Islet precursor cell (in vitro differentiated cells): ENCODE measurements around the gene ERI3.

ENCODE experiments used
- DNase-seq: peaks from one replicate; pipeline ENCODE4 v3.0.0-alpha.2; 2018

The ERI3 gene

DNA sequence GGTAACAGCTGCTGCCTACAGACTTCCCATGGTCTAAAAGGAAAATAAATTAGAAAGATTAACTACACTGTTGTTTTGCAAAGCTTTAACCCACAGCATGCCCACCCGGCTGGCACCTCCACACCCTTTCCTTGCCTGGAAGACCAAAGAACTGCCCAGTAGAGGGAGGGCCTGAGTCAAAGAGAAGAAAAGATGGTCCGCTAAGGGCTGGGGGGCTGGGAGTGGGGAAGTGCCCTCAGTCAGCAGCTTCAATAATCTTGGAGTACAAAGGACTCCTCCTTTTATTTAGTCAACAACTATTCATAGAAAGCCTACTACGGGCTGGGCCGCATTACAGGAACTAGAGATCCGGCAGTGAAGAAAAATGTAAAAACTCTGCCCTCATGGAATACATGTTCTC lies 40.6 kb downstream of the ERI3 start:
- DNase-seq, result no peak

DNA sequence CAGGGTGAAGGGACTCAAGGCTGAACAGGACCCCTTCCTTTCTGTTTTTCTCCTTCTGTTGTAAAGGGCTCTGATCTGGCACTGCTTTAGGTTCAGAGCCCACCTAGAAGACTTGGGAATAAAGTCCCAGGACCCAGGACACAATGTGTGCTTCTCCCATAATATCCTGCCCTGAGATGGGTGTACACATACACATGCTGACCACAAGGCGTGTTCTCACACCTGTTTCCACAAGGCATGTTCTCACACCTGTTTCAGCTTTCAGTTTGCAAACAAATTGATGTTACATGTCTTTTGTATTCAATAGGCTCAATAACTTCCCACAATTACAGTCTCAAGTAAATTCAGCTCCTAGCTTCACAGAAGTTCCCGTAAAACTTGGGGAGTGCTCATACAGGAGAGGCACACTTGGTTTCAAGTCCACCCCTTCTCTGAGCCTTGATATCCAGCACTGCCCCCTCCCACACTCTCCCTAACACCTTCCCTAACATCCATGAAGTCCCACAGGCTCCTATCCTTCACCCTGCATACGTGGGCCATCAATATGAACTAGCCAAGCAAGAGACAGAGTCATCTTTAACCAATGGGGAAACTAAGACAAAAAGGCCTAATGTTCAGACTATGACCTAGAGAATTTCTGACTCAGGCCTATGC lies 41.7 kb downstream of the ERI3 start:
- DNase-seq, result no peak

DNA sequence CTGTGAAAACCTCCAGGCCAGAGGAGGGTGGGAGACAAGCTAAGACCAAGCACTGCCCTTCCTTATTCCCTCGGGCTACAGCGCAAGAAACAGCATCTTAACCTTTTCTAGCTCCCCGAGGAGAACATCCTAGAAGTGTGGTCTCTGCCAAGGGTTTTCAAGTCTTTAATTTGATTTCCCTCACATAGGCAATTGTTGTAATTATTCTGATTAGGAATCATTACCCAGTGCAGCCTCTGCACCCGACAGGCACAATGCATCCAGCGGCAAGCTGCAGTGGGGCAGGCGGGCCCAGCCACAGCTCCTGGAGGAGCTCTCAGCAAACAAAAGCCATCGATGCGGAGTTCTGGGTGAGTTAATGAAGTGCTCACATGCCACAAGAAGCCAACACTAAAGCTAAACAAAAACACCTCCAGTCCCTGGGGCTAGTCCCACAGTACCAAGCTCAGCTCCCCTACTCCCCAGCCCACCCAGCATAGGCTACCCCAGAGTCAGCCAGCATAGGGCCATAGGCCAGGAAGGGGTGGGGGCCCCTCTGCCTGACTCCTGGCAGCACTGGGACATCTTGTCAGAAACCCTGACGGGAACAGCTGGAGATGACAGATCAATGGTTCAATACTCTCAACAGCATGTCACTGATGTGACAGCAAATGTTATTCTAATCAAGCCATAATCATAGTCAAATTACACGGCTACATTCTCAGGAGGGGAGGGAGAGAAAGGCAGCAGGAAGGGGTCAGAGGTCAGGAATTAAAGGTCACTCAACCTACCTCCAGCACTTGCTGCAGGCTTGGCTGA lies 42.5 kb downstream of the ERI3 start:
- DNase-seq, result no peak

DNA sequence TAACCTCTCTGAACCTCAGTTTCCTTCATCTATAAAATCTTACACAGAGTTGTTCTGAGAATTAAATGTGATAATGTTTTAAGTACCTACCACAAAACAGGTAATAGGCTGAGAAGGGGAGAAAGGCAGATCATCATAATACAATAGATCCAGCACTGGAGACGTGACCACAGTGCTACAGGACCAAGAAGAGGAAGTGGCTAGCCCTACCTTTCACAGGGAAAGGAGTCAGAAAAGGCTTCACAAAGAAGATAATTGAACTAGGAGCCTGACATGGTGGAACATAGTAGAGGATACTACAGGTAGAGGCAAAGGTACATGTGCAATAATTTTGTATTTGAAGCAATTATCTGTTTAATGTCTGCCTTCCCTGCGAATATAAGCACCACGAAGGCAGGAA lies 45.1 kb downstream of the ERI3 start:
- DNase-seq, result no peak

DNA sequence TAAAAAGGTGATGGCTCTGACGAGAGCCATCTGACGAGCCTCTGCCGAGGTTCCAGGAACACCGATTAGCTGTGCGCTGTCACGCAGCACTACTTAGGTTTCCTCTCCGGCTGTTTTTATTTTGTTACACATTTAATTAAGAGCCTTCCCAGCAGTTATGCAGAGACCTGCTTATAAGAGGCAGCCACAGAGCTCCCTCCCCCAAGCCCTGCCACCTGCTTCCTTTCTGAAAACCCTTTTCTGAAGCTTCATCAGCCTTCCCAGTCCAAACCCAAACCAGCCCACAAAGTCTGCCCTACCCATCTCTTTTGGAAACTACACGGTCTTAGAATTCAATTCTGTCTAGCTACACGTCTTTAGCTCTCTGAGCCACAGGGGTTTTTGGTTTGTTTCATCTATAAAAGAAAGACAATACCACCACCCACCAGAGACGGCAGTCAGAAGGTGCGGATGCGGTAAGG lies 49.1 kb downstream of the ERI3 start:
- DNase-seq, result no peak

DNA sequence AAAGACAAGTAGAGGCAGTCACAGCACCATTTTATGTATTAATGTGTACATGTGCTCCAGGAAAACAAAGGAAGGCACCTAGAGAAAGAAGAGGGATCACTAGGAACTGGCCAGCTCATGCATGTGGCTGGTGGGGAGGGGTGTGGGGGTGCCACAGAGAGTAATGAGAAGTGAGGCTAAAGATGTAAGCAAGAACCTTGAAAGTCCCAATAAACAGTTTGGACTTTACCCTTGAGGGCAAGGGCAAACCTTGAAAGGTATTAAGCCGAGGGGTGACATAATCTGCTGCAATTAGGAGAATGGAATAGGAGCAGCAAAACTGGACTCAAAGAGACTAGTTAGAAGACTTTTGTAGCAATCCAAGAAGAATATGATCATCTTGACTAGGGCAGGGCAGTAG lies 51.5 kb downstream of the ERI3 start:
- no peak for DNase-seq

DNA sequence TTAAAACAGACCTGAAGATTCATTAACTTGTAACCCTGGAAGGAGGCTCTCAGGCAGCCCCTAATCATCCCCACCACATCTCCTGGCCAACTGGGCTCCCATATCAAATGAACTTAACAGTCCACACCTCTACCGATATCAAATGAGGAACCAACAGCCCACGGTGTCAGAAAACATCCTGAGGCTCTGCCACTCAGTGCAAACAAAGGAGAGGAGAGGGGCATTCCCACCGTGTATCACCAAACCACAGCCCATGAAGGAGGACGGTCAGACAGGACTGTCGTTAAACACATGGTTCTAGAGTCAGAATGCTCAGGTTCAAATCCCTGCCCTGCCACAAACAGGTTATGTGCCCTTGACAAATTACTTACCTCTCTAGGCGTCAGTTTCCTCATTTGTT lies 52.5 kb downstream of the ERI3 start:
- no peak for DNase-seq

DNA sequence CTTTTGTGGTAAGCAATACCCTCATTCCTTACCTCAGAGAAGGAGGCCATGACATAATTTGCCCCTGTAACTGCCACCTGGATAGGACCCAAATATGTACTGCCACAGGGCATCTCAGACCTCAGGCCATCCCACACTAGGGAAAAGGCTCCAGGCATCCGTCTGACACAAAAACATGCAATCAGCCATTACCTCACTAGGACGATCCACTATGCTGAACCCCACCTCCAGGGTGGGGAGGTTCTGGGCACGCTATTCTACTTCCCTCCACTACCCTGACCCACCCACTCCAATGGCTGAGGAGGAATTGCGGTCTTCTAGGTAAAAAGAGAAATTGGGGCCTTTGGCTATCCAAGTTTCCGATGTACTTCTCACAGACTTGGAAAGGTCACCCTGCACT lies 53.6 kb downstream of the ERI3 start:
- DNase-seq, result no peak

DNA sequence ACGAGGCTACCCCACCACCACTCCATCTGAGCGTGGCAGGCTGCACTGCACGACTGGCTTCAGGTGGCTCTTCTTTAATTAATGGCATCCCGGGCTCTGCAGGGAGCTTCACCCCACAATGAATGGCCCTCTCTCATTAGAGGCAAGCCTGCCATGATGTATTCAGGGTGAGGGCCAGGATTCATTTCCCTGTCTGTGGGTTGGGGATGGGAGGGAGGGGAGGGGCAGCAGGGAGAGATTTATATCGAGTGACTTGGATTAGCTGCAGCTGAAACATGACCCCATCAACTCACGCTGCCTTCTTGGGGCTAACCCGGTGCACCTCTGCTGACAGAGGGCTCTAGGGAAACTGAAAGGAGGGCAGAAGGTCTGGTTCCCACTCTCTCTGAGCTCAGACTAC lies 54.2 kb downstream of the ERI3 start:
- DNase-seq, result no peak

DNA sequence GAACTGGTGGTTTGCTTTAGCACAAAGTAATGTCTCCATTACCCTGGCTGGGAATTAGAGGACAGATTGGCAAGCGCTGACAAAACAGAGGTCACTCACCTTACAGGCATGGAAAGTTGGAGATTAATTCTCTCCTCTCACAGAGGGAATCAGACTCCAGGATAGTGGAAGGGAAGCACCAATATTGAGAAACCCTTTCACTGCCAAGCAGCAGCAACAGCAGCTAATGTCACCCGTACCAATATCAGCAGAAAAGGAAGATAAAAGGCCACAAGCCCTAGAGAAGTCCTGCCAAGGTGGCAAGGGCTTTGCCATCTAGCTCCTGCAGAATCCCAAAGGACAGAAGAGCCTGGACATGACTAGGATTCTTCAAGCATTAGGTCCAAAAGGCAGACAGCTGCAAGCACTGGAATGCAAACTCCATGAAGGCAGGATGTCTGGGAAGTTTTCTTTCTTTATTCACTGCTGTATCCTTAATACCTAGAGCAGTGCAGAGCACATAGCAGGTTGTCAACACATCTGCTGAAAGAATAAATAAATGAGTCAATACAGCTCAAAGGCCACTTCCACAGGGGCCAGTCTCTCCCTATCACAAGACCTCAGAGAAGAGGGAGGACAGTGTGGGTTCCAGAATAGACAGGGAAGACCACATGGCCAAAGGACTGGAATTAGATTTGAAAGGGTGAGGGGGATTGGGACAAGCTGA lies 57.2 kb downstream of the ERI3 start:
- no peak for DNase-seq

DNA sequence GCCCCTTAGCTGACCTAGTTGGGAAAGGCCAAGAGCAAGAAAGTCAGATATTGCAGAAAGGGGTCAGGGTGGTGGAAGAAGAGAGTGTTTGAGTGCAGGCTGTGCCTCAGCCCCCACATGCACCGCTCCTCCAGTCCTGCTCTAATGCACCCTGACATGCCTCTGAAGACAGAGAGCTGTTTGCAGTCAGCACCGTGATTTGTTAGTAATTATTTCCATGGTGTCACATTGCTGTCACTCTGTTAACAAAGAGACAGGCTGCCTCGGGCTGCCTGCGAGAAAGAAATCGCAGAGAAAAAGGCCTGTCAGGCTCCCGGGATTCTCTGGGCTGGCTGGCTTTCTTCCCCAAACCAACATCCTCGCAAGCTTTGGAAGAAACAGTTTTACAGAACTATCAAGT lies 58.3 kb downstream of the ERI3 start:
- DNase-seq, result no peak

DNA sequence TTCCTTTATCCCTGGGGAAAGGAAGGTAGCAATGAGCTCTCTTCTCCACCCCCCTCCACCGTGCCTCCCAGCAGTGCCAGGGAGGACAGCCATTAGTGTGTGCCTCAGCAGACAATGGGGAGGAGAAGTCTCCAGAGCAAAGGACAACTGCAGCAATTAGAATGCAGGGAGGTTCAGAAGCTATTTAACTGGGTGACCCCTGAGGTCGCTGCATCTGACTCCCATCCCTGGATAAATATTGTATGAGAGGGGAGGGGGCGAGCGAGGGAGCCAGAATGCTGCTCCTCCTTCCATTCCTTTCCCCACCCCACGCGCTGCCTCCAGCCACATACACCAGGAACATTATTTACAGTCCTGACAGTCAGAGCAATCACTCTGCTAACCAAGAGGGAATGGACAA lies 59.0 kb downstream of the ERI3 start:
- no peak for DNase-seq

DNA sequence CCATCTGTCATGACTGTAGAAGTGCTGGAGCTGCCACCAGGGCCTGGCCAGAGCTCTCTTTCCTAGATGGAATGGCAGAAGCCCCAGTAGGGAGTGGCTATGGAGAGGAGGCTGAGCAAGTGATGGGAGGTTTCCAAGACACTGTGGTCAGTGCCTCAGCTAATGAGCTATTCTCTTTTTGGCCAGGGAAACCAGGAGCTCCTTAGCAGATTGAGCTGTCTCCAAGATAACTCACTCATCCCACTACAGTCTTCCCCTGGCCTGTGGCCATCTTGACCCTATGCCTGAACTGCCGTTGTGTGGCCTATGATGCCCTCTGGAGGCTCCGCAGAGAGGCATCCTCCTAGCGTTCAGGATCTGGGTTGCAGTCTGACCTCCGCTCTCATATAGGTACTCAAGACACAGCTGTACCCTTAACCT lies 60.5 kb downstream of the ERI3 start:
- peak; percentile 81 for DNase-seq

DNA sequence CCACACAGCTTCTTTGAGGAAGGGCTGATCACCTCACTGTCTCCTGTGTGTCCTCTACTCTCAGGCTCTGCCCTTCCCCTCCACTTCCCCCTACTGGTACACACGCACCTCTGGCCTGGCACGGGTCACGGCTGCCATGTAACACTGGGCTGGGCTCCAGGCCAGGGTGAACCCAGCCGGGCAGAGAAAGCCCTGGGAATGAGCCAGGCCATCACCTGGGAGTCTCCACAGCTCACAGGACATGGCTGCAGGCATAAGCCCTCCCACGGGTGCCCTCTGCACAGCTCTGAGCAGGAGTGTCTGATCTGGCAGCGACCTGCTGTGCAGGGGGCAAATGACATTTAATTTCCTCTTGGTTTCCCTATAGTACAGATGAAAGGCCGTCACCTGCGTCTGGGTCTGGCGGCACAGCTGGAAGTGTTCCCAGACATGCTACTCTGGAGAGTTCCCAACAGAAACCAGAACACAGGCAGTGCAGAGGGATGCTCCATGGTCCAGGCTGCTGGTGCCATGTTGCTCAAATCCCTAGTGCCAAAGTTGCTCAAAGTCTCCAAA lies 61.2 kb downstream of the ERI3 start:
- DNase-seq, result no peak

DNA sequence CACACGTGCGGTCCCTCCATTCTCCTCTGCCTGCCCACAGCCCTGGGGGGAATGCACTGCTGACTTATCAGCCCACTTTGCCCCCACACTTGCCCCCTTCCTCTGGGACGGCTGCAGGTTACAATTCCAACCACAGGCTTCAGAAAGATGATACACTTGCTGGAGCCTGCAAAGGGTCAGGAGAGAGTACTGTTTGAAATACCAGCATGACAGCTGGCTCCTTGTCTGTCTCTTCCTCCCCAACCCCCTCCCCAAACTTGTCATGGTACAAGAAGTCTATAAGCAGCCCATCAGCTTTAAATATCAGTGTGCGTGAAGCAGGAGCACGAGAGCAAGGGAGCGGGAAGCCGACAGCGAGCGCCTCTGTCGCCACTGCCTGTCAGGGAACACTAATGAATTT lies 62.4 kb downstream of the ERI3 start:
- no peak for DNase-seq

DNA sequence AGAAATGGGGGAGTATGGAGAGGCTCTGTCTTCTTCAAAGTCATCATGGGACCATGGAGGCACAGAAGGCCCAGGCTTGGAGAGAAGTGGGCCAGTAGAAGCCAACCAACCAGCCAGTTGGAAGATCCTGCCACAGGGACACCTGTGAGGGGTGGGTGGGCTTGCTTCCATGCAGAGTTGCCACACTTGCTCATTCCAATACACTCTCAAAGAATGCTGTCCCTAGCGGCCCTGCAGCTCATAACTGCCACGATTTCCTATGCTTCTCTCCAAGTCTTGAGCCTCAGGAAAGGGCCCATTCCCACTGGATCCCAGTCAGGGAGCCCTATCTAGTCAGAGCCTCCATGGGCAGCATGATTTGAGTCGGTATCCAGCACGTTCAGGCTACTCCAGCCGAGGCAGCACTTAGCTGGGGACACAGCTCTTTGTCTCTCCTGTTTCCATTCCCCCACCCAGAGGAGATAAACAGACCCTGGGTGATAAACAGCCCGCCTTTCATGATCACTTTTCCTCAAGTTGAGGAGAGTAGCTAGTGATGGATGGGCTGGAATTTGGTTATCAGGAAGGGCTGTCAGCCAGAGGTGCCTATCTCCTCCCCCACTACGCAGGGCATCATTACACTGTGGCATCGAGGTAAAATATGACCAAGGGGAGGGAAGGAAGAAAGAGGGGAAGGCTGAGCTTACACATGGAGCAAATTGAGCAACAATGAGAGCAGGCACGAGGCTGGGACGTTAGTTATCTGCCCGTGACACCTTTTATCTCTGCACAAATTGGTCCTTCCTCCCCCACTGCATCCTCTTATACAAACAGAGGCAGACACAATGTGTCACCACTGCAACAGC lies 64.6 kb downstream of the ERI3 start:
- no peak for DNase-seq

DNA sequence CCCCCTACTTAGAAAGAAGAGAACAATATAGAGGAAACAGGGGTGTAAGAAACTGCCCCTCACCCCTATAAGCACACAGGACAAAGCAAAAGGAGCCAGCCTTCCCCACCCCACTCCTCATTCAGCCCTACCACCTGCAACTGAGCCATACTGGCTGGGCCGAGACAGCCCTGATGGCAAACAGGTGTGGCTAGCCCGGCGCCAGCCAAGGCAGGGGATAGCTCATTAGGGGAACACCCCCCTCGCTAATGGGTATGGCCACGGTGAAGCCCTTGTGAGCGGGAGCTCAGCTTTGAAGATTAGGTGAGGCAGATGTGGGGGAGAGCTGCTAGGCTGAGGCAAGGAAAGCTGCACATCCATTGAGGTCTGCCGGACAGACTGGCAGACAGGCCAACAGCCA lies 65.5 kb downstream of the ERI3 start:
- DNase-seq, result no peak

DNA sequence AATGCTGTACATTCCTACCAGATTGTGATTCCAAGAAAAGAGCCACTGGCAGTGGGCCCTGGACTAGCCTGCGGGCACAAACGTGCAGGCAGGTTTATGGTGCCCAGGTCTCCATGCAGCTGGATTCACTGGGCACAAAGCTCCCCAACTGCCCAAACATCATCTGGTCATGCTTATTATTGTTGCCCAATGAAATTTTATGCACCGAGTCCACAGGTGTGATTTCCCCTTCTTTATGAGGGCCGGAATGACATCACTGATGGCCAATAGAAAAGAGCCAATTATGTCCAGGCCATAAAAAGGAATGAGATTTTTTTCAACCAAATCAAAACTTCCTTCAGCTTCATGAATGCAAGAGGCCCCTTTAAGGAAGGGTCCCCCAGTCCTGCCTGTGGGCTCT lies 66.2 kb downstream of the ERI3 start:
- no peak for DNase-seq

DNA sequence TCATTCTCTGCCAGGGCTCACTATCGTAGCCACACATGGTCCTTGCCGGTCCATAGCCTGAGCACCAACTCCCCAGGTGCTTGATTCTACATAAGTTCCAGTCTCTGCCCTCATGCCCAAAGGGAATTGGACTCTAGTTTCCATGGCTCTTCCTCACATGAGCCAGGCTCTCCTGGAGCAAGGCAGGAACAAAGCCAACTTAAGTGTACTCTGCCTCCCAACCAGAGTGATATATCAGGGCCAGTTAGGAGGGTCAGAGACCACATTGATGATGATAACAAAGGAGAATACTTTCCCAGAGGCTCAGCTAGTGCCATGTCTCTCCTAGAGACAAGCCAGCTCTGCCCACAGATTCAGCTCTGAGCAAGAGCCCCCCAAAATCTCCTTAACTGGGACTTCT lies 70.9 kb downstream of the ERI3 start:
- DNase-seq, result no peak

DNA sequence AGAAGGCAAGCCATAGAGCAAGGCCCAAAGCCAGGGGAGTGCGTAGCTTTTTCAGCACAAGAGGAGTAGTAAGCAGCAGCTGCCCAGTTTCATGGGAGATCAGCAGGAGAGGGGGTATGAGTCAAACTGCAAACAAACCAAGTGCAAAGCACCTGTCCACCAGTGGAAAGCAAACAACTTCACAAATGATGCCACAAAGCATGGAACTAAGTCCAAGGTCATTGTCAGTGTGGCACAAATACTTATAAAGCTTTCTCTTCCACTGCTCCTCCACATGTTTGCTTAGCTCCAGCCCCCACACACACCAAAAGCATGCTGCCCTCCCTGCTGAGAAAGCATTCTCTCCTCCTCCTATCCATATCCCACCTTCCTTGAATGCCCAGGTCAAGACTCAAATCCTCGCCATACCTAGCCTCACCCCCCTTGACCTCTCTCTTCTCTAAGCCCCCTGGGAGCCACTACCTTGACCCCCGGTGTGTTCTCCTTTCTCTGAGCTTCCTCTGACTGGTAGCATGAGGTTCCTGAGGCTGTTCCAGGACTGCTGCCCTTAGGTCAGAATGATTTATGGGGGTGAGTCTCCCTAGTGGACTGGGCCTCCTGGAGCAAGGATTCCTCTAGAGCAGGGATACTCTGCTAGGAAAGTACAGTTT lies 71.4 kb downstream of the ERI3 start:
- DNase-seq, result no peak

DNA sequence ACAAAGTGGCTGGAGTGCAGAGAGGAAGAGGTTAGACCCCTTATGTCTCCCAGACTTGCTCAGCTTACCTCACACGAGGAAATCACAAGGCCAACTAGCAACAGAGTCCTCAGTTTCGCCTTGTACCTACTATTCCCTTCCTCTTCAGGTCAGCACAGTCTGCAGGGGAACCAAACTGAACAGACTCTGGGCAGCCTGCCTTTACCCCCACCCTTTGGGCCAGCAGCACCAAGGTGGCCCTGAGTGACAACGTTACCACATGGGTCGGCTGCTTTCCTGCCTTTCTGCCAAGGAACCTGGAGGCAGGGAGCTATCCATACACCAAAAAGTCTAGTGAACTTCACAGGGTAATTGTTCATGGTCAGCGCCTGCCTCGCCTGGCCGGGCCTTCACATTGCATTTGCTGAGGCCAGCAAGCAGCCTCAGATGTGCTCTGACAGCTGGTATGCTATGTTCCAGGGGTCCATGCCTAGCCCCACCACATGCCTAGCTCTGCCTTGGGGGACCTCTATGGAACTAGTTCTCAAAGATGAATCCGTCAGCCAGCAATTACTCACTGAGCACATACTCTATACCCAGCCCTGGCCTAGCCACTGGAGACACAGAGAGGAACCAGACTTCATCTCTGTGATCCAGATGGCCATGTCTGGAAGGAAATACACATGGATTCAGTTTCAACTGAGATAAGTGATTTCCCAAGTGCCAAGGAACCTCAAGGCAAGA lies 72.2 kb downstream of the ERI3 start:
- no peak for DNase-seq
